Dedifferentiated amniotic fluid mesenchymal stem cell (primary cell): ENCODE results near the gene FAM210B.
"Not testable (repeated sequence)": the region's sequence is repeated elsewhere in the genome, so short reads cannot be mapped to it uniquely, and the experiment has no call there.

Source experiments
- DNase-seq: peaks from one replicate; pipeline ENCODE4 v3.0.0-alpha.2; 2016; ENCODE audit errors: extremely low spot score

The FAM210B gene

DNA sequence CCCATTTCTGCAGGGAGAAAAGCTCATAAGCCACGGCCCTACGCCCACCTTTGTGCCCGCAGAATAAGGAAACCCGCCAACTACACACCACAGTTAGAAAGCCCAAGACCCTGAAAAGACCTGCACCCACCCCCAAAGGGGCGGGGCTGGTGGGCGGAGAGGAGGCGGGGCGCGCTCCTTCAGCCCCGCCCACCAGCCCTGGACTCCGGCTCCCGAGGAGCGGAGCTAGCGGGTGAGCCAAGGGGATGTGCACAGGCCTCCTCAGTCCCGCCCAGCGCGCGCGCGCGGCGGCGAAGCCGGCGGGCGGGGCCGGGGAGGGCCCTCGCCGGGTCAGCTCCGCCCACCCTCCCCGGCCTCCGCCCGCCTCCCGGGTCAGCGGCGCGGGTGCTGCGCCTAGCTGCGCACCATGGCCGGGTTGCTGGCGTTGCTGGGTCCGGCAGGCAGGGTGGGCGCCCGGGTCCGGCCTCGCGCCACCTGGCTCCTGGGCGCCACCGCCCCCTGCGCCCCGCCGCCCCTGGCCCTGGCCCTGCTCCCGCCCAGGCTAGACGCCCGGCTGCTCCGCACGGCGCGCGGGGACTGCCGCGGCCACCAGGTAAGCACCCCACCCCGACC, at the start of gene FAM210B:
Gene FAM210B (plus strand): TSS at position 375 of the 612 bp plus-strand sequence. CDS start 32 bp downstream, at position 407.
- DNase-seq: peak; percentile 86

DNA sequence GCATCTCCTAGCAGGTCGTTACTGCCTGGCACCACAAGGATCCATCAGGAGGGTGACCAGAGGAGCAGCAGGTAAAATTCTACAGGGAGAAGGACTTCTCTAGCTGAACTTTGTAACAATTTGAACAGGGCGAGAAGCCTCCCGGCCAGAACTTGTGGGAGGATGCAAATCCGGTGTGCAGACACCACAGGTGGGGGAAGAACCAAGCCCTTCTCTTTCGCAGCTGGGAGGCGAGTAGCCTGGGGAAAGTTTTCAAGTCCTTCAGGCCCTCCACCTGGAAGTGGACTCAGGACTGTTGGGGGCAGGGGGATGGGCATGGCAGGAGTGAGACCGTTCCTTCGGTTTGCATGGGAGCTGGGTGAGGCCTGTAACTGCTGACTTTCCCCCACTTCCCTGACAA, 42.7 kb upstream of the FAM210B start:
- no peak for DNase-seq

DNA sequence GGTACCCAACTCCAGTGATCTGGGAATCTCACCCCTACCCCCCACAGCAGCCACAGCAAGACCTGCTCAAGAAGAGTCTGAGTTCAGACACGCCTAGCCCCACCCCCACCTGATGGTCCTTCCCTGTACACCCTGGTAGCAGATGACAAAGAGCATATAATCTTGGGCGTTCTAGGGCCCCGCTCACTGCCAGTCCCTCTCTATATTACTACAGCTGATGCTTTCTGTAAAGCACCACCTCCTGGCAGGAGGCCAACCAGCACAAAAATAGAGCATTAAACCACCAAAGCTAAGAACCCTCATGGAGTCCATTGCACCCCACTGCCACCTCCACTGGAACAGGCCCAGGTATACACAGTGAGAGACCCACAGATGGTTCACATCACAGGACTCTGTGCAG, 42.3 kb upstream of the FAM210B start:
- DNase-seq: no peak

DNA sequence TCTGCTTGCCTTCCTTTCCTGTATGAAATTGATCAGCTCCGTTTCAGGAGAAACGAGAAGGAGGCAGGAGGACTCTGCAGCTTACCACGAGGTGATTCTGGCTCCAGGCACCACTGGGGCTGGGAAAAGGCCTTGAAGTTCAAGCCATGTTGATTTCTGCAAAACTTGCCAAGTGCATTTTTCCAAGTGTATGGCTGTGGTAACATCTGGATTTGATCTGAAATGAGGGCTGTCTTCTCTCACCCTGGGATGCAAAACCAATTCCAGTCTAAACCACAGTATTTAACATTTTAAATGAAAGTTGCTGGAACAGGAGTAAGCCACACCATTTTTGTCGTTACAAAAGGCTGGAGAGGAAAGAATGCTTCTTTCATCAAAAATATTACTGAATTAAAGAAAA, 36.1 kb upstream of the FAM210B start:
- DNase-seq: no peak

- no peak for DNase-seq
These were observed 35.6 kb upstream of the FAM210B start for GRCh38 chr20:56323206-56323605.

DNA sequence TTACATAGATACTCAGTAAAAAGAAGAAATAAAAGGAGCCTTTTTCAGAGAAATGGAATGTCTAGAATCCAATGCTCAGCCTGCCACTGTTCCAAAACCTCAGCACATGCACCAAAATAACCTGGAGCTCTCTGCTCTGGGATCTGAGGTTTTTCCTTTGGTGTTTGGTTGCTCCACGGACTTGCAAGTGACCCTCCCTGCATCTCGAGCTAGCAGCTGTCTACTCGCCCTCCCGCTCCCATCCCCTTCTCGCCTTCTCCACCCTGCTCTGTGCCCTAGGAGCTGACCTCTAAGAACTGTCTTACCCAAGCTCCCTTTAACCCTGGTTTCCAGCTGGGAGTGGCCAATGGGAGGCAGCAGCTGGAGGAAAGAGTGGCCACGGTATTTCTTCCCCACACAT, 35.1 kb upstream of the FAM210B start:
- DNase-seq: no peak

- DNase-seq: no peak
These were observed 34.0 kb upstream of the FAM210B start for GRCh38 chr20:56324806-56325205.

DNA sequence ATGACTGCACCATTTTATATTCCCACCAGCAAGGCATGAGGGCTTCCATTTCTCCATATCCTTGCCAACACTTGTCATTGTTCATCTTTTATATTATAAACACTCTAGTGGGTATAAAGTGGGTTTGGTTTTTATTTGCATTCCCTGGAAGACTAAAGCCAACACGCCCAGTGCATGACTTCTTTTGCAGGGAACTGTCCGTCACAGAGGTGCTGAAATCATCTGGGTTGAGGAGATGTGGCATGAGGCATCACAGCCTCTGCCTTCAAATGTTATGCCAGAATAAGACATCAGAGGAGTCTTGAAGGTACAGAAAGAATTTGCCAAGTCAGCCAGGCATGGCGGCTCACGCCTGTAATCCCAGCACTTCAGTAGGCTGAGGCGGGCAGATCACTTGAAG, 29.9 kb upstream of the FAM210B start:
- no peak for DNase-seq

DNA sequence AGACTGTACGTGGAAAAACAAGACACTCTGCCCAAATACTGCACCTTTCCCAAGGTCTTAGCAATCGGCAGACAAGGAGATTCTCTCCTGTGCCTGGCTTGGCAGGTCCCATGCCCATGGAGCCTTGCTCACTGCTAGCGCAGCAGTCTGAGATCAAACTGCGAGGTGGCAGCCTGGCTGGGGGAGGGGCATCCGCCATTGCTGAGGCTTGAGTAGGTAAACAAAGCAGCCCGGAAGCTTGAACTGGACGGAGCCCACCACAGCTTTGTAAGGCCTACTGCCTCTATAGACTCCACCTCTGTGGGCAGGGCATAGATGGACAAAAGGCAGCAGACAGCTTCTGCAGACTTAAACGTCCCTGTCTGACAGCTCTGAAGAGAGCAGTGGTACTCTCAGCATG, 22.1 kb upstream of the FAM210B start:
- not testable (repeated sequence) for DNase-seq

DNA sequence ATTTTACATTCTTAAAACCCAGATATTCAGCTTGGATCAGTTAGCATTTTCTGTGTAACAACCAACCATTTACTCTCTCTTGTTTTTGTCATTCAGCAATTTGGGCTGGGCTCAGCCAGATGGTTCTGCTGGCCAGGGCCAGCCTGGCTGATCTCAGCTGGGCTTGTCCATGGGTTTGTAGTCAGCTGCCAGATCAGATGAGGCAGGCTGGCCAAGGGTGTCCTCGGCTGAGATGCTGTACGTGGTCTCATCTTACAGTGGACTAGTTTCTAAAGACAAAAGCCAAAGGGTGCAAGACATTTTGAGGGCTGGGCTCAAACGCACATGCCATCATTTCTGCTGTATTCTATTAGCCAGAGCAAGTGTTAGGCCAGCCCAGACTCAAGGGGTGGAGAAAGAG, 16.0 kb upstream of the FAM210B start:
- DNase-seq: no peak

- DNase-seq: peak; percentile 26
These were observed 14.9 kb upstream of the FAM210B start for GRCh38 chr20:56343861-56344381.

DNA sequence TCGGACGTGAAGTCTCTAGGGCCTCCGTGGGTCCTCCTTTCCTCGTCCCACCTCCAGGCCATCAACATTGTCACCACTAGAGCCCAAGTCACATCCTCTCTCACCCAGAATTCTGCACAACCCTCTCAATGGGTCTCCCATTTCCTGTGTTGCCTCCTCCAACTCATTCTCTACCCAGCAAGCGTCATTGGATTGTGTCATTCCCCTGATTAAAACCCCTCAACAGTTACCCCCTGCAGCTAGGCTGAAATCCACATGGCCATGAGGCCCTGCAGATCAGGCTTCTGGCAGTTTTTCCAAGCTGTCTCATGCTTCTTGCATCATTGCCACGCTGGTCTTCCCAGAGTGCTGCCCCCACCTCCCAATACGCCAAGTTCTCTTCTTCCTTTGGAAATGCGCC, 12.9 kb upstream of the FAM210B start:
- no peak for DNase-seq

- DNase-seq: no peak
These were observed 11.0 kb upstream of the FAM210B start for GRCh38 chr20:56347628-56348304.

DNA sequence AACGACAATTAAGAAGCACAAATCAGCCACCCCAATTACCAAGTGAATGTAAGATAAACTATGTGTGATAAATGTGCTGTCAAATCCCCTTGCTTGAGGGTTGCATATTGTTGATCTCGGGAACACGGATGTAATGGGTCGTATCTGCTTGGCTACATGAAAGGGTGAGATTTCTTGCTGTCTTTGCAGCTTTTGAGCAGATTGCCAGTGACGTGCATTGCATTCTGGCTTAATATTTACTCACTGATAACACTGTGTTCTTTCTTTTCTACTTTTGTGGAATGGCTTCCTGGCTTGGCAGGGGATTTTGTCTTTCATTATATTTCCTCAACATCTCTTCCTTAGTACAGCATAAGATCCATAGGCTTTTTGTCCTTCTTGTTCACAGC, 10.5 kb upstream of the FAM210B start:
- DNase-seq: no peak

DNA sequence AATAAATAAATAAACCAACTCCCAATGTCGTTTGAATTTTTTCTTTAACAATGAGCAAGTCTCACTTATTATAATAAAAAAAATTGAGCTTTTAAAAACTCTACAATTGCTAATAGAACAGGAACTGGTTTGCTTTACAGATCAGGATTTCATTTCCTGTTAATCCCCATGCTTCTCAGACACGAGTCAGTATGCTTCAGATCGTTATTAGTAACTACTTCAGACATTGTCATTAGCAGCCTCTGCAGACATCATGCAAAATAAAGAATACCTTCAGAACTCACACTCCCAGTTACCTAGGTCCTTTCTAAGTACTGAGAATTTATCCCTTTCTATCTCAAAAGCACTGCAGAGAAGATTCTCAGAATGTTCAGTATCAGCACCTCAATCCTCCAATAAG, 10.0 kb upstream of the FAM210B start:
- DNase-seq: no peak

- no peak for DNase-seq
These were observed 7.9 kb upstream of the FAM210B start for GRCh38 chr20:56350842-56351241.

GRCh38 chr20:56352345-56353055, 6.3 kb upstream of the FAM210B start:
- no peak for DNase-seq

- DNase-seq: no peak
These were observed 5.4 kb upstream of the FAM210B start for GRCh38 chr20:56353356-56353755.

DNA sequence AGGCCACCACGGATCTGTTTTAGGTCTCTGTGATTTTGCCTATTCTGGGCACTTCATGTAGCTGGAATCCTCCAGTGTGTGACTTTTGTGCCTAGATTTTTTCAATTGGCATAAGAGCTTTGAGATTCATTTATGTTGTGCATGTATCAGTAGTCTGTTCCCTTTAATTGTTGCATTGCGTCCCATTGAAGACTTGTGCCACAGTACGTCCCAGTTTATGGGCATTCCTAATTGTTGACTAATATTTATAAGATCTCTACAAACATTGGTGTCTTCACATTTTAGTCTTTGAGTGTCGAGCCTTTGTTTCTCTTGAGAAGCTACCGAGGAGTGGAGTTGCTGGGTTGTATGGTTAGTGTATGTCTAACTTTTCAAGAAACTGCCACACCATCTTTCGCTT, 704 bp upstream of the FAM210B start:
- no peak for DNase-seq

- DNase-seq: peak; percentile 34
These were observed 698 bp downstream of the FAM210B start for GRCh38 chr20:56359212-56360132.

DNA sequence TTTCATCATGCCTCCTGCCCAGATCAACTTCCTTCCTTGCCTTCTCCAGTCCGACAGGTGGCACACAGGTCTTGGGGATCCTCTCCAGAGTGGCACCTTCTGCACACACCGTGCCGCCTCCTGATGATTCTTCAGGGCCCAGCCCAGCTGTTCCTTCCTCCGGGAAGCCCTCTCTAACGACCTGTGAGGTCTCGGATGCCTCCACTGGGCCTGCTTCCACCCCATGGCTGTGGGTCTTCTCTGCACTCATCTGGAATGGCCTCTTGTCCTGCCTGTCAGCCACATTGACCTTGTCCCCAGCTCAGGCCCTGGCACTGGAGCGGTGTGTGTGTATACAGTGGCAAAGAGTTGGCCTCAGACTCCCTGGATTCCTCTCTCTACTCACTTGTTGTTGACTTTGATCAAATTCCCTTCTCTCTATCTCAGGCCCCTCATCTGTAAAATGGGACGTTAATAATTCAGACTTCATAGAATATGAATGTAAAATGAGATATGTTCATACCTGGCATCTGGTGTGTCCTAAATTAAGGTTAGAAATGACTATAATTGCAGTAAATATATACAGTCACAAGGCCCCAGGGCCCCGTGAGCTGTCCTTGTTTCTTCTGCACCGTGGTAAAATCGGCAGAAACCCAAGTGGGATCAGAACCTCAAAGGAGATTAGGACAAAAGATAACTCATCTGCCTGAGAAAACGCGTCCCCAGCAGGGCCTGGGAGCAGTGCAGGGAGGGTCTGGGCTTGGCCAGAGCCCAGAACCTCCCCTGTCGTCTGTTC, 1.5 kb downstream of the FAM210B start:
- DNase-seq: no peak
